B cell (primary cell): Measurements from ENCODE around the gene DGKB. TPM values are rescaled to one million over a fixed set of nuclear protein-coding genes. Genes with fewer than 3 reads are reported as not detected.

Experiments used
- ATAC-seq: fragments of 200-7000 bp; cut with Tn5 transposase; one replicate; pipeline ENCODE4 v1.10.0; 2021; ENCODE audit warnings: low read depth, mild to moderate bottlenecking, moderate number of reproducible peaks, moderate library complexity
- CTCF ChIA-PET: fragments of 350-600 bp; sonication (Branson Sonifier 250); formaldehyde crosslinking; loops from one replicate; lab custom pipeline; 2021; ENCODE audit warnings: antibody characterized with exemption, inconsistent platforms; lab: Charles Lee
- POLR2A ChIA-PET: fragments of 350-600 bp; sonication (Branson Sonifier 250); formaldehyde crosslinking; loops from one replicate; lab custom pipeline; 2021; ENCODE audit warnings: antibody characterized with exemption; lab: Charles Lee
- DNase-seq: peaks from one replicate; pipeline ENCODE4 v3.0.0; 2013
- H2AFZ ChIP-seq: 2 replicates; pipeline ENCODE4 v1.6.1; 2012; ENCODE audit warnings: mild to moderate bottlenecking, low read depth, low read length; ENCODE audit not compliant: insufficient read depth, poor library complexity, severe bottlenecking
- H3K27ac ChIP-seq, 2 donors: 1 replicate in 1 of 2; 2 replicates in 1 of 2; pipeline ENCODE4 v1.5.1; 2012 to 2013; ENCODE audit warnings: low read length in 2 of 2, mild to moderate bottlenecking in 2 of 2, moderate library complexity in 1 of 2
- H3K27me3 ChIP-seq, 4 experiments: fragments of 200-600 bp in 1 of 4; sonication (generic) in 1 of 4; replicated peaks in 1 of 4; 1 replicate in 2 of 4; 2 replicates in 2 of 4; pipeline versions ENCODE4 v1.6.1 to v1.7.0; 2013 to 2016; ENCODE audit warnings: low read length in 3 of 4, mild to moderate bottlenecking in 2 of 4, mixed read lengths in 1 of 4, moderate library complexity in 1 of 4; ENCODE audit not compliant: insufficient read depth in 4 of 4, control insufficient read depth in 3 of 4; ENCODE audit errors: control extremely low read depth in 1 of 4
- H3K36me3 ChIP-seq, 2 experiments: replicated peaks in 1 of 2; 1 replicate in 1 of 2; 2 replicates in 1 of 2; pipeline versions ENCODE4 v1.6.1 to v1.7.1; 2013; ENCODE audit warnings: low read length in 1 of 2; ENCODE audit not compliant: insufficient read depth in 2 of 2, control insufficient read depth in 1 of 2; ENCODE audit errors: control extremely low read depth in 1 of 2, extremely low read depth in 1 of 2
- H3K4me1 ChIP-seq, 2 donors: fragments of 200-600 bp in 1 of 2; sonication (generic) in 1 of 2; 1 replicate in 1 of 2; 2 replicates in 1 of 2; pipeline versions ENCODE4 v1.5.1 to v1.6.1; 2013 to 2017; ENCODE audit warnings: low read length in 2 of 2; ENCODE audit not compliant: control insufficient read depth in 2 of 2, insufficient read depth in 2 of 2
- H3K4me2 ChIP-seq: replicated peaks from 2 replicates; pipeline ENCODE3; 2012; ENCODE audit warnings: mild to moderate bottlenecking, low read depth, low read length; ENCODE audit not compliant: poor library complexity, severe bottlenecking
- H3K4me3 ChIP-seq, 5 experiments: fragments of 200-600 bp in 1 of 5; sonication (generic) in 1 of 5; 1 replicate in 3 of 5; 2 replicates in 2 of 5; pipeline versions ENCODE4 v1.5.1 to v1.7.0; 2011 to 2016; ENCODE audit warnings: low read length in 4 of 5, mild to moderate bottlenecking in 4 of 5, low read depth in 2 of 5, control low read depth in 1 of 5, moderate library complexity in 1 of 5; ENCODE audit not compliant: insufficient read depth in 1 of 5; ENCODE audit errors: control extremely low read depth in 1 of 5, extremely low read depth in 1 of 5
- H3K79me2 ChIP-seq: fragments of 200-600 bp; sonication (generic); one replicate; pipeline ENCODE4 v1.6.0; 2016; ENCODE audit warnings: low read length; ENCODE audit not compliant: control insufficient read depth, insufficient read depth
- H3K9ac ChIP-seq: fragments of 200-600 bp; sonication (generic); 2 replicates; pipeline ENCODE4 v1.6.1; 2017; ENCODE audit warnings: mild to moderate bottlenecking, low read length, moderate library complexity
- H3K9me3 ChIP-seq, 3 donors: one replicate each; pipeline versions ENCODE4 v1.6.1 to v1.7.1; 2013; ENCODE audit warnings: low read length in 2 of 3; ENCODE audit not compliant: control insufficient read depth in 2 of 3, insufficient read depth in 1 of 3; ENCODE audit errors: control extremely low read depth in 1 of 3
- H4K20me1 ChIP-seq: 2 replicates; pipeline ENCODE4 v1.6.0; 2012; ENCODE audit warnings: mild to moderate bottlenecking, low read length; ENCODE audit not compliant: insufficient read depth, control insufficient read depth, poor library complexity, severe bottlenecking
- H3K27ac Mint-ChIP-seq: one replicate; pipeline ENCODE4 v1.8.0; 2021; ENCODE audit warnings: mixed read lengths
- H3K27me3 Mint-ChIP-seq: one replicate; pipeline ENCODE4 v1.8.0; 2021; ENCODE audit warnings: mixed read lengths
- H3K4me1 Mint-ChIP-seq: one replicate; pipeline ENCODE4 v1.8.0; 2021; ENCODE audit warnings: mixed read lengths
- H3K4me3 Mint-ChIP-seq: one replicate; pipeline ENCODE4 v1.8.0; 2021; ENCODE audit warnings: mixed read lengths
- H3K9me3 Mint-ChIP-seq: one replicate; pipeline ENCODE4 v1.8.0; 2022; ENCODE audit warnings: mixed read lengths; ENCODE audit not compliant: insufficient read depth
- CTCF ChIP-seq: fragments of 200-600 bp; IDR thresholded peaks from one replicate; pipeline ENCODE4 v1.8.0; 2022; ENCODE audit warnings: antibody characterized with exemption, mild to moderate bottlenecking
- EZH2 ChIP-seq: IDR thresholded peaks from 2 replicates; pipeline ENCODE4 v1.6.1; 2012; ENCODE audit warnings: borderline replicate concordance, low read depth, mild to moderate bottlenecking, moderate library complexity, low read length; ENCODE audit not compliant: insufficient read depth, poor library complexity, severe bottlenecking
- WGBS: methylation state at CpG from one replicate; pipeline ENCODE4 v1.1.5; 2013; ENCODE audit warnings: missing lambda C conversion rate; ENCODE audit not compliant: insufficient coverage; 5-methylcytosine and 5-hydroxymethylcytosine counted together
- intact Hi-C: fragments of 100-400 bp; cut with micrococcal nuclease; formaldehyde crosslinking; loops from one replicate; pipeline ENCODE4 v1.10.0; 2022
- polyA plus RNA-seq: library from polyadenylated mRNA; depleted of rRNA; stranded (reverse); fragments of >200 nt; gene quantifications from 2 replicates; pipeline ENCODE4 v1.2.3, GENCODE V29; 2012
- total RNA-seq, 2 donors: library from RNA; stranded (reverse); fragments of 120-200 nt in 1 of 2; gene quantifications; 1 replicate in 1 of 2; 2 replicates in 1 of 2; pipeline versions ENCODE4 v1.2.3 to v1.2.4, GENCODE V29; 2013 to 2022

DGKB gene
- total and polyA plus RNA-seq, 2 donors (not counting 1 experiment from before 2014, with no cell fraction given): not detected

GRCh38 chr7:14125998-14126397 is 776.6 kb downstream of the DGKB start:
- Mint-ChIP-seq H3K27me3 (no peaks in the 10 kb centered on the region), H3K4me3 (no peak overlapping the region), H3K9me3 (peaks cover 2% of the 10 kb centered on the region), H3K4me1 (no peaks in the 10 kb centered on the region), H3K27ac (no peak overlapping the region)
- CTCF ChIA-PET: no interaction called here
- H4K20me1 ChIP-seq: no peaks in the 10 kb centered on the region
- no peaks in the 10 kb centered on the region for H3K79me2 ChIP-seq
- no peaks in the 10 kb centered on the region for H3K27me3 ChIP-seq
- no peak overlapping the region for H3K4me2 ChIP-seq
- POLR2A ChIA-PET: no interaction called here
- no peak overlapping the region for H3K4me3 ChIP-seq
- no peaks in the 10 kb centered on the region for H3K9me3 ChIP-seq
- DNase-seq (no peak), ATAC-seq (no peak)
- H2AFZ ChIP-seq: no peak overlapping the region
- intact Hi-C loops: no loop called here
- H3K4me1 ChIP-seq: no peaks in the 10 kb centered on the region
- no peak overlapping the region for H3K27ac ChIP-seq
- no peaks in the 10 kb centered on the region for H3K36me3 ChIP-seq
- no peak for TF ChIP-seq EZH2
- TF ChIP-seq CTCF: no peak
- 94% methylated on average over 3 of the region's 3 CpGs for WGBS
- no peak overlapping the region for H3K9ac ChIP-seq

- H3K4me3 ChIP-seq: no peak overlapping the region
- ATAC-seq: no peak
- Mint-ChIP-seq H3K27me3 (no peaks in the 10 kb centered on the region), H3K27ac (no peak overlapping the region), H3K4me3 (no peak overlapping the region), H3K9me3 (peaks cover 2% of the 10 kb centered on the region), H3K4me1 (no peaks in the 10 kb centered on the region)
- H3K9ac ChIP-seq: no peak overlapping the region
- no peaks in the 10 kb centered on the region for H3K9me3 ChIP-seq
- no peak overlapping the region for H3K27ac ChIP-seq
- H4K20me1 ChIP-seq: no peaks in the 10 kb centered on the region
- no peaks in the 10 kb centered on the region for H3K27me3 ChIP-seq
- intact Hi-C loops: no loop called here
- no peaks in the 10 kb centered on the region for H3K79me2 ChIP-seq
- no peak overlapping the region for H3K4me2 ChIP-seq
- no peaks in the 10 kb centered on the region for H3K4me1 ChIP-seq
- no peak for TF ChIP-seq EZH2
- no peak for TF ChIP-seq CTCF
- ChIA-PET CTCF (no interaction called here), POLR2A (no interaction called here)
- no CpG with 5 or more reads among the region's 2 CpGs for WGBS
- no peaks in the 10 kb centered on the region for H3K36me3 ChIP-seq
- no peak for DNase-seq
- H2AFZ ChIP-seq: no peak overlapping the region
These were observed 777.8 kb downstream of the DGKB start for GRCh38 chr7:14124716-14125115.
